CD4-positive, alpha-beta memory T cell (primary cell): ENCODE data around the gene IGFBPL1. TPM values are rescaled to one million over a fixed set of nuclear protein-coding genes. Genes with fewer than 3 reads are reported as not detected.
"Not testable (repeated sequence)": the region's sequence is repeated elsewhere in the genome, so short reads cannot be mapped to it uniquely, and the experiment has no call there.

ENCODE experiments used
- CTCF ChIA-PET: fragments of 350-600 bp; sonication (Branson Sonifier 250); formaldehyde crosslinking; loops from one replicate; lab custom pipeline; 2021; ENCODE audit warnings: inconsistent platforms; ENCODE audit not compliant: partially characterized antibody; lab: Charles Lee
- POLR2A ChIA-PET: fragments of 350-600 bp; sonication (Branson Sonifier 250); formaldehyde crosslinking; loops from one replicate; lab custom pipeline; 2021; ENCODE audit not compliant: partially characterized antibody; lab: Charles Lee
- DNase-seq, 5 donors: peaks; one replicate each; pipeline versions ENCODE4 v3.0.0 to v3.0.0-alpha.2; 2020 to 2022; ENCODE audit warnings: mixed read lengths in 1 of 5
- H3K27ac ChIP-seq: one replicate; pipeline ENCODE4 v1.7.0; 2013; ENCODE audit warnings: low read depth, low read length
- H3K27me3 ChIP-seq: 2 replicates; pipeline ENCODE4 v1.7.0; 2013; ENCODE audit warnings: mild to moderate bottlenecking, low read length, moderate library complexity; ENCODE audit not compliant: insufficient read depth
- H3K36me3 ChIP-seq: 2 replicates; pipeline ENCODE4 v1.7.0; 2013; ENCODE audit warnings: mild to moderate bottlenecking, low read length, moderate library complexity; ENCODE audit not compliant: insufficient read depth
- H3K4me1 ChIP-seq: 2 replicates; pipeline ENCODE4 v1.7.0; 2013; ENCODE audit warnings: mild to moderate bottlenecking, low read length, moderate library complexity; ENCODE audit not compliant: insufficient read depth
- H3K4me3 ChIP-seq, 2 donors: one replicate each; pipeline ENCODE4 v1.7.0; 2013; ENCODE audit warnings: low read length in 2 of 2, mild to moderate bottlenecking in 1 of 2
- H3K9me3 ChIP-seq, 2 donors: one replicate each; pipeline ENCODE4 v1.7.0; 2013; ENCODE audit warnings: low read length in 2 of 2, control low read depth in 1 of 2; ENCODE audit not compliant: control insufficient read depth in 1 of 2
- H3K27ac Mint-ChIP-seq, 7 donors: one replicate each; pipeline ENCODE4 v1.8.0; 2020 to 2021; ENCODE audit warnings: mixed read lengths in 7 of 7, mild to moderate bottlenecking in 6 of 7, inconsistent platforms in 3 of 7, moderate library complexity in 3 of 7
- H3K27me3 Mint-ChIP-seq, 2 donors: one replicate each; pipeline ENCODE4 v1.8.0; 2020 to 2021; ENCODE audit warnings: mixed read lengths in 2 of 2
- H3K36me3 Mint-ChIP-seq, 2 donors: one replicate each; pipeline ENCODE4 v1.8.0; 2020 to 2021; ENCODE audit warnings: mixed read lengths in 2 of 2, inconsistent platforms in 1 of 2, mild to moderate bottlenecking in 1 of 2
- H3K4me1 Mint-ChIP-seq, 4 donors: one replicate each; pipeline ENCODE4 v1.8.0; 2020 to 2021; ENCODE audit warnings: mixed read lengths in 4 of 4, mild to moderate bottlenecking in 1 of 4
- H3K4me3 Mint-ChIP-seq, 8 donors: one replicate each; pipeline ENCODE4 v1.8.0; 2020 to 2021; ENCODE audit warnings: mixed read lengths in 8 of 8, mild to moderate bottlenecking in 7 of 8, moderate library complexity in 6 of 8, inconsistent platforms in 3 of 8
- H3K9me3 Mint-ChIP-seq, 8 donors: one replicate each; pipeline ENCODE4 v1.8.0; 2020 to 2021; ENCODE audit warnings: mixed read lengths in 8 of 8, mild to moderate bottlenecking in 5 of 8, inconsistent platforms in 3 of 8, moderate library complexity in 1 of 8
- intact Hi-C: fragments of 100-400 bp; cut with micrococcal nuclease; formaldehyde crosslinking; loops from one replicate; pipeline ENCODE4 v1.15.1; 2023
- polyA plus RNA-seq, 2 donors: library from polyadenylated mRNA; unstranded; fragments of 300-500 nt; fragmentation: Illumina TruSeq; gene quantifications; one replicate each; pipeline ENCODE4 v1.2.3, GENCODE V29; 2021
- total RNA-seq, 2 experiments: library from RNA; stranded (reverse); gene quantifications; one replicate each; pipeline ENCODE4 v1.2.3, GENCODE V29; 2021

The IGFBPL1 gene
- total RNA-seq (not detected), polyA plus RNA-seq (not detected)

- Histone ChIP-seq H3K4me3 (no peak within 1 kb of the TSS), H3K4me1 (peaks cover 5% of the 10 kb centered on the region), H3K36me3 (no peaks in the 10 kb centered on the region), H3K27ac (no peak within 1 kb of the TSS), H3K9me3 (no peaks in the 10 kb centered on the region), H3K27me3 (peaks cover 3% of the 10 kb centered on the region)
- Mint-ChIP-seq H3K27ac (no peak within 1 kb of the TSS), H3K4me1 (peaks cover 0 to 15% (median 4%) of the 10 kb centered on the region in 4 donors), H3K27me3 (peaks cover 31 to 33% of the 10 kb centered on the region in 2 donors), H3K4me3 (peak within 1 kb of the TSS in 7 of 8 donors; percentile 27 to 72 (median 63)), H3K9me3 (peaks cover 0 to 2% (median 0%) of the 10 kb centered on the region in 8 donors), H3K36me3 (no peaks in the 10 kb centered on the region)
- POLR2A ChIA-PET = no interaction called here
- CTCF ChIA-PET = no interaction called here
- no peak for DNase-seq
- intact Hi-C loops = no loop called here
These were observed at the start of gene IGFBPL1 for GRCh38 chr9:38423973-38424843. TSS of gene IGFBPL1 (minus strand) at chr9:38424454. CDS start at chr9:38424424, 30 bp downstream.

- H3K4me3 ChIP-seq, H3K4me3 Mint-ChIP-seq, CTCF ChIA-PET, H3K27me3 ChIP-seq, H3K4me1 Mint-ChIP-seq, H3K27ac Mint-ChIP-seq, H3K9me3 Mint-ChIP-seq, H3K4me1 ChIP-seq, intact Hi-C loops, H3K27ac ChIP-seq, H3K36me3 Mint-ChIP-seq, H3K36me3 ChIP-seq, DNase-seq, H3K27me3 Mint-ChIP-seq, POLR2A ChIA-PET, H3K9me3 ChIP-seq: not testable (repeated sequence)
These were observed 48.5 kb upstream of the IGFBPL1 start for GRCh38 chr9:38472583-38473249.

- intact Hi-C loops = no loop called here
- no peak overlapping the region for H3K4me3 ChIP-seq
- no peaks in the 10 kb centered on the region for H3K27me3 ChIP-seq
- CTCF ChIA-PET = no interaction called here
- no peaks in the 10 kb centered on the region for H3K36me3 ChIP-seq
- Mint-ChIP-seq H3K27ac (peak overlapping the region in 1 of 7 donors; percentile 71), H3K4me1 (peaks cover 0 to 8% (median 3%) of the 10 kb centered on the region in 4 donors), H3K36me3 (no peaks in the 10 kb centered on the region), H3K4me3 (no peak overlapping the region), H3K27me3 (peaks cover 4 to 8% of the 10 kb centered on the region in 2 donors), H3K9me3 (peaks cover 0 to 16% (median 4%) of the 10 kb centered on the region in 8 donors)
- POLR2A ChIA-PET = no interaction called here
- DNase-seq = no peak
- no peak overlapping the region for H3K27ac ChIP-seq
- H3K9me3 ChIP-seq = no peaks in the 10 kb centered on the region
- no peaks in the 10 kb centered on the region for H3K4me1 ChIP-seq
These were observed 43.1 kb upstream of the IGFBPL1 start for GRCh38 chr9:38467404-38467803.

GRCh38 chr9:38453835-38454234 is 29.6 kb upstream of the IGFBPL1 start:
- Mint-ChIP-seq H3K9me3 (peaks cover 2 to 37% (median 23%) of the 10 kb centered on the region in 8 donors), H3K27me3 (peaks cover 13 to 16% of the 10 kb centered on the region in 2 donors), H3K4me1 (no peaks in the 10 kb centered on the region), H3K27ac (no peak overlapping the region), H3K4me3 (no peak overlapping the region), H3K36me3 (peaks cover 4% of the 10 kb centered on the region in 2 donors)
- Histone ChIP-seq H3K27ac (no peak overlapping the region), H3K9me3 (peaks cover 0 to 7% of the 10 kb centered on the region in 2 donors), H3K27me3 (no peaks in the 10 kb centered on the region), H3K4me1 (no peaks in the 10 kb centered on the region), H3K4me3 (no peak overlapping the region), H3K36me3 (no peaks in the 10 kb centered on the region)
- intact Hi-C loops = no loop called here
- CTCF ChIA-PET = interaction anchor here (1.1 to 1.4 kb wide), 2 partner anchors 18 to 21 kb away, joined by 3 to 6 read pairs; no protein-coding TSS in a partner anchor
- no peak for DNase-seq
- POLR2A ChIA-PET = no interaction called here

- Histone ChIP-seq H3K4me3 (no peak overlapping the region), H3K27ac (no peak overlapping the region), H3K36me3 (no peaks in the 10 kb centered on the region), H3K4me1 (no peaks in the 10 kb centered on the region), H3K27me3 (no peaks in the 10 kb centered on the region), H3K9me3 (peaks cover 0 to 7% of the 10 kb centered on the region in 2 donors)
- intact Hi-C loops = no loop called here
- Mint-ChIP-seq H3K27me3 (peaks cover 13 to 19% of the 10 kb centered on the region in 2 donors), H3K27ac (no peak overlapping the region), H3K4me3 (no peak overlapping the region), H3K36me3 (peaks cover 4% of the 10 kb centered on the region in 2 donors), H3K4me1 (no peaks in the 10 kb centered on the region), H3K9me3 (peaks cover 2 to 37% (median 23%) of the 10 kb centered on the region in 8 donors)
- no peak for DNase-seq
- ChIA-PET CTCF (no interaction called here), POLR2A (no interaction called here)
These were observed 26.9 kb upstream of the IGFBPL1 start for GRCh38 chr9:38451162-38451561.

- H3K36me3 Mint-ChIP-seq = peaks cover 4% of the 10 kb centered on the region in 2 donors
- peaks cover 2 to 26% (median 21%) of the 10 kb centered on the region in 8 donors for H3K9me3 Mint-ChIP-seq
- Histone ChIP-seq H3K9me3 (peaks cover 0 to 7% of the 10 kb centered on the region in 2 donors), H3K27ac (no peak overlapping the region), H3K4me3 (no peak overlapping the region), H3K27me3 (no peaks in the 10 kb centered on the region), H3K4me1 (no peaks in the 10 kb centered on the region), H3K36me3 (no peaks in the 10 kb centered on the region)
- peaks cover 6 to 15% of the 10 kb centered on the region in 2 donors for H3K27me3 Mint-ChIP-seq
- H3K27ac Mint-ChIP-seq = no peak overlapping the region
- ChIA-PET POLR2A (no interaction called here), CTCF (interaction anchor here (1.2 kb wide), 1 partner anchor 31 kb away, joined by 3 read pairs; no protein-coding TSS in a partner anchor)
- H3K4me1 Mint-ChIP-seq = peaks cover 0 to 2% (median 0%) of the 10 kb centered on the region in 4 donors
- DNase-seq = no peak
- no peak overlapping the region for H3K4me3 Mint-ChIP-seq
- intact Hi-C loops = no loop called here
These were observed 23.4 kb upstream of the IGFBPL1 start for GRCh38 chr9:38447703-38448102.
